ENCODE data around the gene ATP13A2.

ATP13A2 gene

DNA sequence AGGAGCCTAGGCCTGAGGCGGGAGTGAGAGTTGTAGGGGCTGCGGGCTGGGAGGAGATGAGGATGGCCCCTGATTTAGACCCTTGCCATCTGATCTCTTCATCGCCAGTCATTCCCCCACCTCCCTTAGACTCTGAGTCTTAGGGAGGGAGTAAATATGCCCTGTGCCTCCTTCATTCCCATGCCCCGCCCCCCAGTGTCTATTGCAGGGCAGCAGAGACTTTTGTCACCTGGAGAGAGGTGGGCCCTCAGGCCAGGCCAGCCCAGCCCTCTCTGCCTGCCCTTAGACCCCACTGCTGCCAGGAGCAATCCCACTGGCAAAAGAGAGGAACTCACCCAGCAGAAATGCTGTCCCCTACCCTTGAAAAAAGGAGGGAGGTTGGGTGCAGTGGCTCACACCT, 28.1 kb downstream of the ATP13A2 start:
- in situ Hi-C loops (cut with HindIII; ENCODE audit: low pct_ligation_motif_present, low pct_unique_long_range_greater_than_20kb, low sequenced_read_pairs): no loop called here
- DNase-seq: no peak

GRCh38 chr1:16982902-16983301, 28.8 kb downstream of the ATP13A2 start:
- in situ Hi-C loops (cut with HindIII; ENCODE audit: low pct_ligation_motif_present, low pct_unique_long_range_greater_than_20kb, low sequenced_read_pairs): no loop called here

GRCh38 chr1:16981269-16981849, 30.4 kb downstream of the ATP13A2 start:
- in situ Hi-C loops (cut with HindIII; ENCODE audit: low pct_ligation_motif_present, low pct_unique_long_range_greater_than_20kb, low sequenced_read_pairs): no loop called here
- peak; percentile 42 for DNase-seq

More at GRCh38 chr1:16982902-16983301, 28.8 kb downstream of the ATP13A2 start:
- DNase-seq: no peak

- in situ Hi-C loops (cut with HindIII; ENCODE audit: low pct_ligation_motif_present, low pct_unique_long_range_greater_than_20kb, low sequenced_read_pairs): no loop called here
- DNase-seq: no peak
Observed at GRCh38 chr1:16980473-16981268, 31.1 kb downstream of the ATP13A2 start, which contains the start of gene MFAP2. Gene MFAP2 (minus strand): TSS chr1:16980620. CDS start chr1:16978273, 2,347 bp downstream.

- in situ Hi-C loops (cut with HindIII; ENCODE audit: low pct_ligation_motif_present, low pct_unique_long_range_greater_than_20kb, low sequenced_read_pairs): no loop called here
- no peak for DNase-seq
Observed at GRCh38 chr1:16979475-16980327, 32.0 kb downstream of the ATP13A2 start.

DNA sequence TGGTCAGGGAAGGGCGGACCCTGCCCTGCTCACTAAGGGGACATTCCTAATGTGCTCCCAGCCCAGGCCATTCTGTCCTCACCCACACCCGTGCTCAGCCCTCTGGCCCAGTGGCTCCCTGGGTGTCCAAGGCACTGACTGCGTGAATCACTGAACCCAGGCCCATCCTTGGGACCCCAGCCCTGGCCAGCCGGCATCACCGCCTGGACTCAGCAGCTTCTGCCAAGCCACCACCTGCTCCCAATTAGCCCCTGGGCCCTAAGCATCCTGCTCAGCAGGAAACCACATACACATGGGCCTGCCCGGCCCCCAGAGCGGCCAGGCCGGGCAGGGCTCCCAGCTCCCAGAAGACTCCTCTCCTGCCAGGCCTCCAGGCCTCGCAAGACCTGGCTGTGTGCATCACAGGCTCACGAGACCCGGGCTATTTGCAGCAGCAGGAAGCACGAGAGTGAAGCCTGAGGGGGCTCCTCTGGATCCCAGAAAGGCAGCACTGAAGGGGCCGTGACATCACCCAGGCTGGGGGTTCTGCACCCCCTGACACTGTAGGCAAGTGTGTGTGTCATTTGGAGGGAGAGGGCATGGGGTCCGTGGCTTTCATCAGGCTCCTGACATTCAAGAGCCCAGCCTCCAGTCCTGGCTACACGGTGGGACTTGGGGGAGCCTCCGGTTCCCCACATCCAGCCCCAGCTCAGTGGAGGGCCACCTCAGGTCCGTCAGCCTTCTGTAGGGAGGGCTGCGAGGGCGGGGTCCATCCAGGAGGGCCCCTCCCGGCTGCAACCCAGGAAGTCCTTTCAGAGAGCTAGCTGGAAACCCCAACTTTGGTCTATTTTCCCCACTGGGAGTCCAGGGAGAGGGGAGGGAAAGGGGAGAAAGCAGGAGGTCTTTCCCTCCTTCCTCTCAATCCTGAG, 32.9 kb downstream of the ATP13A2 start:
- DNase-seq: no peak
- in situ Hi-C loops (cut with HindIII; ENCODE audit: low pct_ligation_motif_present, low pct_unique_long_range_greater_than_20kb, low sequenced_read_pairs): no loop called here

- in situ Hi-C loops (cut with HindIII; ENCODE audit: low pct_ligation_motif_present, low pct_unique_long_range_greater_than_20kb, low sequenced_read_pairs): no loop called here
- DNase-seq: no peak
Observed at GRCh38 chr1:16978139-16978538, 33.6 kb downstream of the ATP13A2 start.

DNA sequence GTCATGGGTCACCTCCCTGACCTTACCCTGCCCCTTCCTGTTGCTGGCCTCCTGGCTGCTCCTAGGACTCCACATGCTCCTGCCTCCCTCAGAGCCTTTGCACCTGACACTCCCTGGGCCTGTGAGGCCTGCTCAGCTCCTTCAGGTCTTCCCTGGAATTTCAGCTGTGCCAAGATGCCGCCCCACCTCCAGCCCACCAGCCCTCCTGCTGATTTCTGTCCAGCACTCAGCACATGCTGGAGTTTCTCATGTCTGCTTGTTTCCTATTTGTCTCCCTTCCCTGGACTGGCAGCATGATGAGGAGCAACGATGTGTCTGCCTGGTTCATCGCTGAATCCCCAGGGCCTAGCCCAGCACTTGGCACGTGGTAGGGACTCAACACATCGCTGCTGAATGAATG, 34.4 kb downstream of the ATP13A2 start:
- no peak for DNase-seq
- in situ Hi-C loops (cut with HindIII; ENCODE audit: low pct_ligation_motif_present, low pct_unique_long_range_greater_than_20kb, low sequenced_read_pairs): no loop called here

GRCh38 chr1:16976966-16977365, 34.8 kb downstream of the ATP13A2 start:
- no peak for DNase-seq
- in situ Hi-C loops (cut with HindIII; ENCODE audit: low pct_ligation_motif_present, low pct_unique_long_range_greater_than_20kb, low sequenced_read_pairs): no loop called here

DNA sequence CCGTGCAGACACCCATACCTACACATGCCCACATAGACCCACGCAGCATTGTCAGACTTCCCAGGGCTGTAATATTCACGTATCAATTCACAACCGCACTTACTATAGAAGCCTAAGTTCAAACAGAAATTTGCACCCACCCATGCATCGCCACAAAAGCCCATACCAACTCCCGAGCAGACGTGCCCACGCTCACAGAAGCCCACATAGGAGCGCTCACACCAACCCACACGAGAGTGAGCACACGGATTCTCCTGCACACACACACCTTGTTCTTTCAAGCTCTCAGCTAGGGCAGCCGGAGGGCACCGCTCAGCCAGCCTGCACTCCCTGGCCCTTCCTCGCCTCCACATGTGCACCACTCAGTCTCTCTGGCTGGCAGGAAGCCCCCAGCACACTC, 35.9 kb downstream of the ATP13A2 start:
- in situ Hi-C loops (cut with HindIII; ENCODE audit: low pct_ligation_motif_present, low pct_unique_long_range_greater_than_20kb, low sequenced_read_pairs): no loop called here
- no peak for DNase-seq

DNA sequence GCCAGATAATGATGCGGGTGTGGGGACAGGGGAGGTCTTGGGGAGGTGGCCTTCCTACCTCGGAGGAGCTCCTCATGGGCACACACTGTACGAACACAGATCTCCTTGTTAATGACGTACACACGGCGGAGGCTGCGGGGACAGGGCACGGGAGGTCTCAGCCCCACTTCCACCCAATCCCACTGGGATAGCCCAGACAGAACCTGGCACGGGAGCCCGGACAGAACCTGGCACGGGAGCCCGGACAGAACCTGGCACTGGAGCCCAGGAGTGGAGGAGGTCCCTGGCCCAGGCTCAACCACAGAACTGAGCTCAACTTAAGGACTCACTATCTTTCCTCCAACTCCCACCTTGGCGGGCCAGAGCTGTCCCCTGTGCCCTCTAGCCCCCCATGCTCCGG, 36.5 kb downstream of the ATP13A2 start:
- in situ Hi-C loops (cut with HindIII; ENCODE audit: low pct_ligation_motif_present, low pct_unique_long_range_greater_than_20kb, low sequenced_read_pairs): no loop called here
- no peak for DNase-seq

DNA sequence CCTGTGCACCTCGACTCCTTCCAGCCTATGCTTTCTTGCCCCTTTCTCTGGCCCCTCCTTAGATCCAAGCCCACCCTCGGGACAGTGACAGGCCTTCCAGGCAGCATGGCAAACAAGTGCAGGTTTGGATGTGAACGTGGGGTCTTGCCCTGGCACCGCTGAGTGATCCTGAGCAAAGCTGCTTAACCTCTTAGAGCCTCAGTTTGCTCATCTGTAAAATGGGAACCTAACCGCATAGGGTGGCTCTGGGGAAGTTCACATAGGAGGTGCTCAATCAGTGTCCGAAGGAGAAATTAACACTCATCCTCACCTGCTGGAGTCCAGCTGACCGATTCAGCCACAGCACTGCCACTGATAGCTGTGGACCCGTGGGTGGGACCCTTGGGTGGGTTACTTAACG, 38.5 kb downstream of the ATP13A2 start:
- no peak for DNase-seq
- in situ Hi-C loops (cut with HindIII; ENCODE audit: low pct_ligation_motif_present, low pct_unique_long_range_greater_than_20kb, low sequenced_read_pairs): no loop called here

DNA sequence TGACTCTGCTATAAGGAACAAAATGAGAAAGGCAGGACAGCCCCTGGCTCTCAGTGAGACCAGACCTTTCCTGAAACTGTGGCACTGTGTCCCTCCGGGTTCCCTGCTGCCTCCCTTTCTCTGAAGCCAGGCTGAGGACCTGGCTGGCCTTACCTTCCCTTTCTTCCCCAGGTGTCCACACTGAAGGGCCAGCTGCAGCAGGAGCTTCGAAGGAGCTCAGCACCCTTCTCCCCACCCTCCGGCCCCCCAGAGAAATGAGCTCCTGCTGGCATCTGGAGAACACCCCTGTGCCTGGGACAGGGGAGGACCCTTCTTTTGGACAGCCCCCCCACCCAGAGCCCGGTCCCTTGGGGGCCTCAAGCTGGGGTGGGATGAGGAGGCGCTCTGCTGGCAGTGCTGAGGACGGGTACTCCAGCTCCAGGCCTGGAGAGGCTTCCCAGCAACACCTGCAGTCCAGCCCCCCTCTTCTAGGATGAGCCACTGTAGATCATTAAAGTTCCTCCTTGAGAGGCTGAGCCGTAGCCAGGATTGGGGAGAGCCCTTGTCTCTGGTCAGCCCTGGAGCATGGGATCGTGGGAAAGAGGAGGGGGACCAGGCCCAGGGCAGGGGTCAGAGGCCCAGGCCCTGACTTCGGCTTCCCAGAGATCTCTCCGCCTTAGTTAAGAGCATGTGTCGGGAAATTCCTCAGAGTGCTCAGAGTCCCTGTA, 39.4 kb downstream of the ATP13A2 start:
- in situ Hi-C loops (cut with HindIII; ENCODE audit: low pct_ligation_motif_present, low pct_unique_long_range_greater_than_20kb, low sequenced_read_pairs): no loop called here
- DNase-seq: no peak

GRCh38 chr1:16971341-16972188, 40.2 kb downstream of the ATP13A2 start:
- no peak for DNase-seq
- in situ Hi-C loops (cut with HindIII; ENCODE audit: low pct_ligation_motif_present, low pct_unique_long_range_greater_than_20kb, low sequenced_read_pairs): no loop called here

- in situ Hi-C loops (cut with HindIII; ENCODE audit: low pct_ligation_motif_present, low pct_unique_long_range_greater_than_20kb, low sequenced_read_pairs): no loop called here
- no peak for DNase-seq
Observed at GRCh38 chr1:16970132-16970910, 41.4 kb downstream of the ATP13A2 start.

DNA sequence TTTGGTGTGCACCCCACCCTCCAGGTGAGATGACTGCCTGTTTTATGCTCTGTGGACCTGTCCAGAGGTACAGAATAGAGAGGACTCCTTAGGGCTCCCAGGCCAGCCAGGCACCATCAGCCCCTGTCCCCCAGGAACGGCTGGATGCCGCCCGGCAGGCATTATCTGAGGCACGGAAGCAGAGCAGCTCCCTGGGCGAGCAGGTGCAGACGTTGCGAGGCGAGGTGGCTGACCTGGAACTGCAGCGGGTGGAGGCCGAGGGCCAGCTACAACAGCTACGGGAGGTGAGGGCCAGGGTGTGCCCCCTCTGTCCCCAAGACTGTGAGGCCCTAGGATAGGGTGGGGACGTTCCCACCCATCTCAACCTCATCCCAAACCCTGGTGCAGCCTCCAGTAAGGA, 42.1 kb downstream of the ATP13A2 start:
- DNase-seq: no peak
- in situ Hi-C loops (cut with HindIII; ENCODE audit: low pct_ligation_motif_present, low pct_unique_long_range_greater_than_20kb, low sequenced_read_pairs): no loop called here

All from ACHN (cell line).